Activated CD4-positive, alpha-beta T cell treated with anti-CD3 and anti-CD28 coated beads, Interleukin-2, amount 10 ng/mL, durations not matched to agents 7 days and 5 days (primary cell): ENCODE results near the gene SGO1. TPM values are rescaled to one million over a fixed set of nuclear protein-coding genes. Genes with fewer than 3 reads are reported as not detected.

Source experiments
- CTCF ChIA-PET: fragments of 350-600 bp; sonication (Branson Sonifier 250); formaldehyde crosslinking; loops from one replicate; lab custom pipeline; 2021; ENCODE audit warnings: antibody characterized with exemption; lab: Charles Lee
- POLR2A ChIA-PET: fragments of 350-600 bp; sonication (Branson Sonifier 250); formaldehyde crosslinking; loops from one replicate; lab custom pipeline; 2021; ENCODE audit warnings: antibody characterized with exemption; lab: Charles Lee
- DNase-seq: peaks from one replicate; pipeline ENCODE4 v3.0.0-alpha.2; 2020
- H3K27ac Mint-ChIP-seq: one replicate; pipeline ENCODE4 v1.8.0; 2021; ENCODE audit warnings: mild to moderate bottlenecking, moderate library complexity, mixed read lengths
- H3K27me3 Mint-ChIP-seq: one replicate; pipeline ENCODE4 v1.8.0; 2021; ENCODE audit warnings: mixed read lengths
- H3K36me3 Mint-ChIP-seq: one replicate; pipeline ENCODE4 v1.8.0; 2021; ENCODE audit warnings: low read depth, mixed read lengths
- H3K4me1 Mint-ChIP-seq: one replicate; pipeline ENCODE4 v1.8.0; 2021; ENCODE audit warnings: mixed read lengths
- H3K4me3 Mint-ChIP-seq: one replicate; pipeline ENCODE4 v1.8.0; 2021; ENCODE audit warnings: mild to moderate bottlenecking, moderate library complexity, mixed read lengths
- H3K9me3 Mint-ChIP-seq: one replicate; pipeline ENCODE4 v1.8.0; 2021; ENCODE audit warnings: mixed read lengths
- microRNA-seq: library from miRNA; unstranded; fragments of <30 nt; microRNA quantifications from one replicate; pipeline ENCODE4 v1.2.0, GENCODE V29; 2021; ENCODE audit warnings: borderline microRNAs expressed, borderline replicate concordance
- total RNA-seq, 2 experiments: library from RNA; stranded (reverse); gene quantifications; one replicate each; pipeline ENCODE4 v1.2.3, GENCODE V29; 2021

Gene SGO1
- total RNA-seq, 2 experiments from 2014 or later = 35.6 to 42.4 TPM

- no peak overlapping the region for H3K4me3 Mint-ChIP-seq
- DNase-seq = no peak
- H3K27me3 Mint-ChIP-seq = no peaks in the 10 kb centered on the region
- POLR2A ChIA-PET = no interaction called here
- H3K9me3 Mint-ChIP-seq = peaks cover 2% of the 10 kb centered on the region
- peaks cover 74% of the 10 kb centered on the region for H3K36me3 Mint-ChIP-seq
- CTCF ChIA-PET = interaction anchor here (1.0 to 1.7 kb wide), 2 partner anchors 9 to 72 kb away, joined by 3 read pairs; no protein-coding TSS in a partner anchor
- peaks cover 12% of the 10 kb centered on the region for H3K4me1 Mint-ChIP-seq
- peak overlapping the region; percentile 26 for H3K27ac Mint-ChIP-seq
These were observed 60.1 kb downstream of the SGO1 start for GRCh38 chr3:20125897-20126296.

- POLR2A ChIA-PET = interaction anchor here (0.6 kb wide), 1 partner anchor 82 kb away, joined by 4 read pairs; no protein-coding TSS in a partner anchor
- H3K4me3 Mint-ChIP-seq = no peak overlapping the region
- CTCF ChIA-PET = interaction anchor here (1.0 to 1.7 kb wide), 2 partner anchors 9 to 71 kb away, joined by 3 read pairs; no protein-coding TSS in a partner anchor
- H3K27me3 Mint-ChIP-seq = no peaks in the 10 kb centered on the region
- peaks cover 10% of the 10 kb centered on the region for H3K4me1 Mint-ChIP-seq
- H3K9me3 Mint-ChIP-seq = peaks cover 2% of the 10 kb centered on the region
- peaks cover 75% of the 10 kb centered on the region for H3K36me3 Mint-ChIP-seq
- peak overlapping the region; percentile 26 for H3K27ac Mint-ChIP-seq
- no peak for DNase-seq
These were observed 60.7 kb downstream of the SGO1 start for GRCh38 chr3:20125289-20125688.

GRCh38 chr3:20123131-20123652 is 62.8 kb downstream of the SGO1 start:
- ChIA-PET POLR2A (no interaction called here), CTCF (interaction anchor here (1.5 kb wide), 1 partner anchor 19 kb away, joined by 4 read pairs; no protein-coding TSS in a partner anchor)
- H3K4me1 Mint-ChIP-seq = peaks cover 10% of the 10 kb centered on the region
- no peaks in the 10 kb centered on the region for H3K27me3 Mint-ChIP-seq
- no peak overlapping the region for H3K27ac Mint-ChIP-seq
- no peak overlapping the region for H3K4me3 Mint-ChIP-seq
- H3K36me3 Mint-ChIP-seq = peaks cover 76% of the 10 kb centered on the region
- H3K9me3 Mint-ChIP-seq = peaks cover 2% of the 10 kb centered on the region
- DNase-seq = no peak

- H3K4me3 Mint-ChIP-seq = no peak overlapping the region
- peaks cover 76% of the 10 kb centered on the region for H3K36me3 Mint-ChIP-seq
- no peak for DNase-seq
- peaks cover 2% of the 10 kb centered on the region for H3K9me3 Mint-ChIP-seq
- ChIA-PET CTCF (interaction anchor here (1.2 kb wide), 1 partner anchor 29 kb away, joined by 3 read pairs; no protein-coding TSS in a partner anchor), POLR2A (no interaction called here)
- peaks cover 8% of the 10 kb centered on the region for H3K4me1 Mint-ChIP-seq
- no peaks in the 10 kb centered on the region for H3K27me3 Mint-ChIP-seq
- no peak overlapping the region for H3K27ac Mint-ChIP-seq
These were observed 64.9 kb downstream of the SGO1 start for GRCh38 chr3:20121088-20121487.

Small RNAs within 50 kb of the gene (microRNA-seq; reads per million reads assigned to microRNA genes)
- 1.7 reads per million for gene MIR3135A

Other genes with a start within 250 kb of the SGO1 start
- gene RAB5A, start 239.1 kb downstream of the SGO1 start, total RNA-seq = 10 to 100 TPM; 43.5 to 48.0 TPM
- gene PP2D1, start 173.9 kb downstream of the SGO1 start, total RNA-seq = not detected
- gene KAT2B, start 145.8 kb downstream of the SGO1 start, total RNA-seq = 10 to 100 TPM; 84.5 to 91.3 TPM